Gastroesophageal sphincter (tissue), 3 donors: ENCODE measurements around the gene SLC6A14.

ENCODE experiments used
- CTCF ChIP-seq, 4 experiments: fragments of 200-600 bp in 2 of 4; fragments of 450-650 bp in 2 of 4; sonication (generic) in 1 of 4; IDR thresholded peaks; one replicate each; pipeline ENCODE4 v1.5.1; 2017 to 2019; ENCODE audit warnings: antibody characterized with exemption in 4 of 4, mild to moderate bottlenecking in 2 of 4, moderate library complexity in 2 of 4
- EP300 ChIP-seq: sonication (generic); formaldehyde crosslinking; IDR thresholded peaks from one replicate; pipeline ENCODE4 v1.6.1; 2017; ENCODE audit warnings: antibody characterized with exemption, mild to moderate bottlenecking
- POLR2AphosphoS5 ChIP-seq: sonication (generic); formaldehyde crosslinking; IDR thresholded peaks from one replicate; pipeline ENCODE4 v1.6.1; 2017; ENCODE audit warnings: antibody characterized with exemption

- TF ChIP-seq CTCF (IDR thresholded peaks at IDR 0.05) (no peak), POLR2AphosphoS5 (no peak), EP300 (no peak)
These were observed 26.4 kb downstream of the SLC6A14 start, which contains the start of gene CT83 for GRCh38 chrX:116462822-116463221.
